Neural progenitor cell (in vitro differentiated cells): ENCODE measurements around the gene SUSD1.

Source experiments
- CTCF ChIP-seq: fragments of 200-600 bp; sonication (generic); IDR thresholded peaks from 2 replicates; pipeline ENCODE4 v1.5.1; 2017; ENCODE audit warnings: antibody characterized with exemption, mild to moderate bottlenecking
- EZH2 ChIP-seq: fragments of 200-600 bp; sonication (generic); IDR thresholded peaks from 2 replicates; pipeline ENCODE4 v1.6.1; 2017; ENCODE audit warnings: antibody characterized with exemption, mild to moderate bottlenecking, moderate library complexity

GRCh38 chr9:112121633-112122032 is 53.5 kb downstream of the SUSD1 start:
- TF ChIP-seq CTCF (no peak), EZH2 (no peak)
